ENCODE data around the gene FRS2.

- TF ChIP-seq CTCF (IDR thresholded peaks at IDR 0.05; ENCODE audit: low read depth, low read length) (no peak), EZH2phosphoT487 (IDR thresholded peaks at IDR 0.05; ENCODE audit: low read depth) (no peak)
These were observed 4.3 kb downstream of the FRS2 start for GRCh38 chr12:69474456-69474855.
